DMS79 (cell line): ENCODE data around the gene DGKZ.
A peak's percentile ranks its signal among the peaks of the same experiment; 100 is the strongest.
"Not testable (repeated sequence)": the region's sequence is repeated elsewhere in the genome, so short reads cannot be mapped to it uniquely, and the experiment has no call there.

Experiments used
- DNase-seq: peaks from one replicate; lab custom pipeline; 2025; lab: John Stamatoyannopoulos, UW

Gene DGKZ

DNA sequence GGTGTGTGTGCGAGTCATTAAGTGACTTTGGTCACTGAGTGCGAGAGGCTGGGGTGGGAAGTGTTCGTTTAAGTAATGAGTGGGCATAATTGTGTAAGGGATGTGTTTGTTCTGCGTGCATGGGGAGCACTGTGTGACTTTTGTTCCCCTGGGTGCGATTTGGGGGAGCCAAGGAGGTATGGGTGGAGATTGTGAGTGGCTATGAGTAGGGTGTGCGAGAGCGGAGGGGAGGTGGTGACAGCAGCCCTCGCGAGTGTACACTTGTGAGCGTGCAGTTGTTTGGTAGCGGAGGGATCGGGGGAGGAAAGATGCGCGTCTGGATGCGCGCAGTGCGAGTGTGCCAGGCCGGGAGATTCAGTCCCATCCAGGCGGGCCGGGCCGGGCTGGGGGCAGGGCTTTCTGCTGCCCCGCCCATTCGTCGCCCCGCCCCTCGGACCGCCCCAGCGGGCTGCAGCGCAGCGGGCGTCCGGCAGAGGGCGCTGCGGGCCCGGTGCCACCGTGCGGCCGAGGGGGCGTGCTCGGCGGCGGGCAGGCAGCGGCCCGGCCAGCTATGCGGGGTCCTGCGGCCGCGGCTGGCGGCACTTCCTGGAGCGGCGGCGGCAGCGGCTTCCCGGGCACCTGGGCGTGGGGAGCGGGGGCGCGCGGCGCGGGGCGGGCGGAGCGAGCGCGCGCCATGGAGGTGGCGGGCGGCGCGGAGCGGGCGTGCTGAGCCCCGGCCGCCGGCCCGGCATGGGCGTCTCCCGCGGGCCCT, at the start of gene DGKZ:
TSS of gene DGKZ (plus strand) at position 578 of the 751 bp plus-strand sequence. CDS start 197 bp downstream, outside the sequence.
- DNase-seq, result peak; percentile 39

DNA sequence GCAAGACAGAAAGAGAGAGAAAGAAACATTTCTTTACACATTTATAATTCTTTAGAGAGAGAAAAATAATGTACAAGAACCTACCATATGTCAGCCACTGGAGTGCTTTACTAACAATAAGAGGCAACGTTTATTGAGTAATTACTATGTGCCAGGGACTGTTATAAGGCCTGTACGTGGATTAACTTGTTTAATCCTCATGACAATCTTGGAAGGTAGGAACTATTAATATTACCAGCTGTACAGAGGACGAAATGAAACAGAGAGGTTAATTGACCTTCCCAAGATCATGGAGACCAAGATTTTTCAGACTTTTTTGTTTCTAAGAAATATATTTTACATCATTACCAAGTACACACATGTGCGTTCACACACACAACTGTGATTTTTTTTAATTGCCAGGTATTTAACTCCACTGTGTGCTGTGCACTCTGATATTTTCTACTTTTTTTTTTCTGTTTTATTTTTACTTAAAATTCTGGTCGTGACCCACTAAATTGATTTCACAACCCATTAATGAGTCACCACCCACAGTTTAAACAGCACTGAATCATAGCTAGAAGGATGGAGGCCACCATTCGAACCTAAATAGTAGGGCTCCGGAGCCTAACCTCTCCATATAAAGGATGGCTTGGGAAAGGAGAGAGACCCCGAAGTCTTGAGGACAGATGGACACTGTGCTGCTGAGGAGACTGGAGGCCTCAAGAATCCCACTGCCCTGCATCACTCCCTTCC, 48.4 kb upstream of the DGKZ start:
- DNase-seq, result no peak

GRCh38 chr11:46299451-46299961, 47.8 kb upstream of the DGKZ start:
- DNase-seq, result no peak

- no peak for DNase-seq
Observed at GRCh38 chr11:46300270-46300669, 47.0 kb upstream of the DGKZ start.

- no peak for DNase-seq
Observed at GRCh38 chr11:46302866-46303265, 44.4 kb upstream of the DGKZ start.

GRCh38 chr11:46304036-46304435, 43.2 kb upstream of the DGKZ start:
- not testable (repeated sequence) for DNase-seq

GRCh38 chr11:46304605-46305179, 42.6 kb upstream of the DGKZ start:
- no peak for DNase-seq

DNA sequence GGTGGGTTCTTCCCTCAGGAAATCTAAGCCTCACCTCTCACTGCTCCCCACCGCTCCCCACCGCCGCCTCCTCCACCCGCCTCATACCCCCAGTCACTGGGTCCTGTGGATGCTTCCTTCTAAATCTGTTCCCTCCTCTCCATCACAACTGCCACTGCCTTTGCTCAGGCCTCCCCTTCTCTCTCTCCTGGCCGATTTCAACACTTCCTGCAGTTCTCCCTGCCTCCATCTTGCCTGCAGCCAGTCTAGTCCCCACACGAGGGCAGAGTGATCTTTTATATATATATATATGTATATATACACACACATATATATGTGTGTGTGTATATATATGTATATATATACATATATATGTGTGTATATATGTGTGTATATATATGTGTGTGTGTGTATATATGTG, 42.0 kb upstream of the DGKZ start:
- no peak for DNase-seq

DNA sequence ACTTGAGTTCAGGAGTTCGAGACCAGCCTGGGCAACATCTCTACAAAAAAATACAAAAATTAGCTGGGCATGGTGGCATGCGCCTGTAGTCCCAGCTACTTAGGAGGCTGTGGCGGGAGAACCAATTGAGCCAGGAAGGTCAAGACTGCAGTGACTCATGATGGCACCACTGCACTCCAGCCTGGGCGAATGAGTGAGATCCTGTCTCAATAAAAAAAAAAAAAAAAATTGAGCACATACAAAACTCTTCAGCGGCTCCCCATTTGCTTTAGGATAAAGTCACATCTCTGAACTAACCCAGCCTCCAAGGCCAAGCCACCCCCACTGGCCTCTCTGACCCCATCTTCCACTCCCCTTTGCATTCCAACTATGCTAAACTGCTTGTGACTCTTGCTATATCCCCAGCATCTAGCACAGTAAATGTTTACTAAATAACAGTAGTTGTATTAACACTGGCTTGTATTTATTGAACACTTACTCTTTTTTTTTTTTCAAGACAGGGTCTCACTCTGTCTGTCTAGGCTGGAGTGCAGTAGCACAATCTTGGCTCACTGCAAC, 40.9 kb upstream of the DGKZ start:
- DNase-seq, result no peak

GRCh38 chr11:46307369-46307768, 39.9 kb upstream of the DGKZ start:
- no peak for DNase-seq

GRCh38 chr11:46307785-46308341, 39.4 kb upstream of the DGKZ start:
- DNase-seq, result no peak

GRCh38 chr11:46308631-46309419, 38.4 kb upstream of the DGKZ start:
- DNase-seq, result peak; percentile 15

- DNase-seq, result no peak
Observed at GRCh38 chr11:46309814-46310259, 37.4 kb upstream of the DGKZ start.

GRCh38 chr11:46315033-46315738, 32.1 kb upstream of the DGKZ start:
- DNase-seq, result no peak

DNA sequence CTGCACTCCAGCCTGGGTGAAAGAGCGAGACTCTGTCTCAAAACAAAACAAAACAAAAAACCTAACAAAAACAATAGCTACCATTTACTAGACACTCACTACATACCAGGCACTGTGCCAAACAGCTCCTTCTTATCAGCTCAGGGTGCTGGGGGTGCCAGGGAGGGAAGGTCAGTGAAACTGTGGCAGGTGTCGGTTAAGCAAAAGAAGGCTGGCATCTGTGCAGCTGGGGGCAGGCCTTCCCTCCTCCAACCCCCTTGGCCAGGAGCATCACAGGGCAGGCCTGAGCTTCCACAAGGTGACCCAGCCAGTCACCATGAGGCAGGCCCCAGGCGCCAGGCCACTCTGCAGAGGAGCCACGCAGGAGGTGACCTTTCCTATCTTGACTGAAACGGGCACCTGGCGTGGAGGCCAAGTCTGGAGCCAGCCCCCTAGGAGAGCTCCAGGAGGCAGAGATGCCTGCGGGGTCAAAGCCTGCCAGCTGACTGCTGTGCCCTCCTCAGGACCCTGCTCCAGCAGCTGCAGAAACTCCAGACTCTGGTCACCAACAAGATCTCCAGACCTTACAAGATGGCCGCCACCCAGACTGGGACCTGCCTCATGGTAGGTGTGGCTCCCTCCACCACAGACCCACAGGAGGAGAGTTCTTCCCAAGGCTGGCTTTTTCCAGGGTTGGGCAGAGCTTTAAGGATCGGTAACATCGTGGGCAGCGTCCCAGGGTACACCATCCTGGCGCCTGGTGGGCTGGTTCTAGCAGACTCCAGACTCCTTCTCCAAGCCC, 31.3 kb upstream of the DGKZ start:
- DNase-seq, result no peak

DNA sequence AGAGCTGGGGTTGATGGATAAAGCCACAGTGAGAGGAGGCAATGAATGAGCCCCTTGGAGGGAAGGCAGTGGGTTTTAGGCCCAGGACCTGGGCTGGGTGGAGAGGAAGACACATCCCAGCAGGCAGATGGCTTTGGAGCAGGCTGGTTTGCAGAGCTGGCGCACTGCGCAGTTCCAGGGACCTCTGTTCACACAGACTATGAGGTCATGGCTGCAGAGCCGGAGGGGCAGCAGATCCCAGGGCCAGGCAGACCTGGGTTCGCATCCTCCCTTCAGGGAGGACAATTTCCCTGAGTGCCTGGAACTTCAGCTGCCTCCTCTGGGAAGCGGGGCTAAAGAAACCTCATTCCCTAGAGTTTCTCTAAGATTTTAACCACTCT, 28.2 kb upstream of the DGKZ start:
- no peak for DNase-seq

GRCh38 chr11:46321757-46322156, 25.5 kb upstream of the DGKZ start:
- DNase-seq, result no peak

DNA sequence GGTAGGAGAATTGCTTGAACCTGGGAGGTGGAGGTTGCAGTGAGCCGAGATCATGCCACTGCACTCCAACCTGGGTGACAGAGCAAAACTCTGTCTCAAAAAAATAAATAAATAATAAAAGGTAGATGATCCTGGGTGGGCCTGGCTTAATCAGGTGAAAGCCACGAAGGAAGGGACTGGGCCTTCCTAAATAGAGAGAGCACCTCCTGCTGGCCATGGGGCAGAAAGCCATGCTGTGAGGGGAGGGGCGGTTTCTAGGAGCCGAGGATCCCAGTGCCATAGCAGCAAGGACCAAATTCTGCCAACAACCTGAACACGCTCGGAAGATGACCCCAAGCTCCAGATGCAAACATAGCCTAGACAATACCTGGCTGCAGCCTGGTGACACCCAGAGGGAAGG, 24.5 kb upstream of the DGKZ start:
- DNase-seq, result no peak

GRCh38 chr11:46326813-46327416, 20.3 kb upstream of the DGKZ start:
- DNase-seq, result no peak

GRCh38 chr11:46327829-46328228, 19.4 kb upstream of the DGKZ start:
- no peak for DNase-seq
